ENCODE data around the gene FAM170B. TPM values are rescaled to one million over a fixed set of nuclear protein-coding genes. Genes with fewer than 3 reads are reported as not detected.

Gene FAM170B
- total RNA-seq, 1 donor from 2014 or later = not detected

- DNase-seq (ENCODE audit: low spot score) = no peak
Measured at GRCh38 chr10:49123981-49124950, 9.6 kb downstream of the FAM170B start.

- peak; percentile 3 for DNase-seq (ENCODE audit: low spot score)
Measured at GRCh38 chr10:49120911-49121310, 12.9 kb downstream of the FAM170B start.

- peak; percentile 6 for DNase-seq (ENCODE audit: low spot score)
Measured at GRCh38 chr10:49119746-49120145, 14.1 kb downstream of the FAM170B start.

GRCh38 chr10:49118430-49119074, 15.3 kb downstream of the FAM170B start:
- no peak for DNase-seq (ENCODE audit: low spot score)

GRCh38 chr10:49117376-49118070, 16.3 kb downstream of the FAM170B start:
- no peak for DNase-seq (ENCODE audit: low spot score)

- DNase-seq (ENCODE audit: low spot score) = peak; percentile 6
Measured at GRCh38 chr10:49116509-49117375, 17.1 kb downstream of the FAM170B start.

- DNase-seq (ENCODE audit: low spot score) = no peak
Measured at GRCh38 chr10:49115796-49116508, 17.9 kb downstream of the FAM170B start.

- no peak for DNase-seq (ENCODE audit: low spot score)
Measured at GRCh38 chr10:49115015-49115795, 18.6 kb downstream of the FAM170B start, which contains the start of gene VSTM4. VSTM4 (minus strand) TSS chr10:49115522; CDS start chr10:49115485, 37 bp downstream.

GRCh38 chr10:49114718-49115014, 19.2 kb downstream of the FAM170B start:
- DNase-seq (ENCODE audit: low spot score) = no peak

GRCh38 chr10:49113741-49114141, 20.1 kb downstream of the FAM170B start:
- no peak for DNase-seq (ENCODE audit: low spot score)

GRCh38 chr10:49112851-49113250, 21.0 kb downstream of the FAM170B start:
- no peak for DNase-seq (ENCODE audit: low spot score)

GRCh38 chr10:49112098-49112497, 21.7 kb downstream of the FAM170B start:
- no peak for DNase-seq (ENCODE audit: low spot score)

GRCh38 chr10:49111320-49111698, 22.5 kb downstream of the FAM170B start:
- no peak for DNase-seq (ENCODE audit: low spot score)

GRCh38 chr10:49110684-49111319, 23.0 kb downstream of the FAM170B start:
- no peak for DNase-seq (ENCODE audit: low spot score)

GRCh38 chr10:49109669-49110340, 24.0 kb downstream of the FAM170B start:
- peak; percentile 41 for DNase-seq (ENCODE audit: low spot score)

- no peak for DNase-seq (ENCODE audit: low spot score)
Measured at GRCh38 chr10:49108656-49109055, 25.2 kb downstream of the FAM170B start.

GRCh38 chr10:49107887-49108267, 25.9 kb downstream of the FAM170B start:
- DNase-seq (ENCODE audit: low spot score) = no peak

- DNase-seq (ENCODE audit: low spot score) = no peak
Measured at GRCh38 chr10:49107111-49107886, 26.5 kb downstream of the FAM170B start.
